ENCODE data around the gene FBXO30.

The FBXO30 gene

DNA sequence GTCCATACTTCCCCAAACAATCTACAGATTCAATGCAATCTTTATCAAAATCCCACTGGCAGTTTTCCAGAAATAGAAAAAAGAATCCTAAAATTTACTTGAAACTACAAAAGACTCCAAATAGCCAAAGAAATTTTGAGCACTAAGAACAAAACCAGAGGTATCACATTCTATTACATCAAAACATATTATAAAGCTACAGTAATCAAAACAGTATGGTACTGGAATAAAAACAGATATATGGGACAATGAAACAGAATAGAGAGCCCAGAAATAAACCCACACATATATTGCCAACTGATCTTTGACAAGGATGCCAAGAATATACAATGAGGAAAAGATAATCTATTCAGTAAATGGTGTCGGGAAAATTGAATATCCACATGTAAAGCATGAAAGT is 46.0 kb upstream of the FBXO30 start:
- Histone ChIP-seq H4K20me1 (ENCODE audit: insufficient read depth, low read length) (no peaks in the 10 kb centered on the region), H2AFZ (ENCODE audit: low read depth, low read length) (no peak overlapping the region), H3K36me3 (ENCODE audit: insufficient read depth, low read length) (no peaks in the 10 kb centered on the region), H3K79me2 (ENCODE audit: insufficient read depth, low read length) (no peaks in the 10 kb centered on the region), H3K4me3 (ENCODE audit: low read depth in 1 of 2, low read length in 2 of 2) (no peak overlapping the region), H3K9ac (ENCODE audit: low read depth, low read length) (no peak overlapping the region), H3K4me2 (ENCODE audit: insufficient read depth, low read length) (no peak overlapping the region), H3K27me3 (ENCODE audit: insufficient read depth, low read length, poor library complexity) (no peaks in the 10 kb centered on the region), H3K27ac (ENCODE audit: low read length) (no peak overlapping the region), H3K9me3 (ENCODE audit: insufficient read depth, low read length, severe bottlenecking) (no peaks in the 10 kb centered on the region), H3K4me1 (ENCODE audit: insufficient read depth, low read length) (peaks cover 11% of the 10 kb centered on the region)
- ATAC-seq (ENCODE audit: insufficient read depth, low read depth) (no peak), DNase-seq (no peak)
- no peak for TF ChIP-seq CTCF (IDR thresholded peaks at IDR 0.05; ENCODE audit: borderline replicate concordance, extremely low read depth, low read length, poor library complexity, severe bottlenecking)
- TF ChIP-seq EZH2 (IDR thresholded peaks at IDR 0.05; ENCODE audit: borderline replicate concordance, low read depth, low read length, severe bottlenecking): no peak

DNA sequence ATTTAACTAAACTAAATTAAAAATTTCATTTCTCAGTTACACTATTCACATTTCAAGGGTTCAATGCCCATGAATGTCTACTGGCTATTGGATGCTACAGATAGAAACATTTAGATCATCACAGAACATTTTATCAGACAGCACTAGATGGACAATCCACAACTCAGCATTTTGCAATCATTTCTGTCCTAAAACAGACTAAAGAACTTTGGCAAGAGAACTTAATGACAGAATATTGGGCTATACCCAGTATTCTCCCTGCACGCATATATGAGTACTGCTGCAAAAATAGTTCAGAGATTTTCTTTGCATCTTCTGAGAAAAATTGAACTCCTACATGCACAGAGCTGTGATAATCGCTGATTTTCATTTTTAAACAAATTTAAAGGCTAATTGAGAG is 36.1 kb upstream of the FBXO30 start:
- no peak overlapping the region for H3K9ac ChIP-seq (ENCODE audit: low read depth, low read length)
- H4K20me1 ChIP-seq (ENCODE audit: insufficient read depth, low read length): no peaks in the 10 kb centered on the region
- no peak overlapping the region for H2AFZ ChIP-seq (ENCODE audit: low read depth, low read length)
- H3K4me2 ChIP-seq (ENCODE audit: insufficient read depth, low read length): no peak overlapping the region
- no peak for DNase-seq
- H3K9me3 ChIP-seq (ENCODE audit: insufficient read depth, low read length, severe bottlenecking): no peaks in the 10 kb centered on the region
- no peaks in the 10 kb centered on the region for H3K36me3 ChIP-seq (ENCODE audit: insufficient read depth, low read length)
- H3K27me3 ChIP-seq (ENCODE audit: insufficient read depth, low read length, poor library complexity): no peaks in the 10 kb centered on the region
- no peak overlapping the region for H3K27ac ChIP-seq (ENCODE audit: low read length)
- no peaks in the 10 kb centered on the region for H3K79me2 ChIP-seq (ENCODE audit: insufficient read depth, low read length)
- ATAC-seq (ENCODE audit: insufficient read depth, low read depth): no peak
- TF ChIP-seq CTCF (IDR thresholded peaks at IDR 0.05; ENCODE audit: borderline replicate concordance, extremely low read depth, low read length, poor library complexity, severe bottlenecking): no peak
- TF ChIP-seq EZH2 (IDR thresholded peaks at IDR 0.05; ENCODE audit: borderline replicate concordance, low read depth, low read length, severe bottlenecking): no peak
- no peaks in the 10 kb centered on the region for H3K4me1 ChIP-seq (ENCODE audit: insufficient read depth, low read length)
- H3K4me3 ChIP-seq (ENCODE audit: low read depth in 1 of 2, low read length in 2 of 2): no peak overlapping the region

DNA sequence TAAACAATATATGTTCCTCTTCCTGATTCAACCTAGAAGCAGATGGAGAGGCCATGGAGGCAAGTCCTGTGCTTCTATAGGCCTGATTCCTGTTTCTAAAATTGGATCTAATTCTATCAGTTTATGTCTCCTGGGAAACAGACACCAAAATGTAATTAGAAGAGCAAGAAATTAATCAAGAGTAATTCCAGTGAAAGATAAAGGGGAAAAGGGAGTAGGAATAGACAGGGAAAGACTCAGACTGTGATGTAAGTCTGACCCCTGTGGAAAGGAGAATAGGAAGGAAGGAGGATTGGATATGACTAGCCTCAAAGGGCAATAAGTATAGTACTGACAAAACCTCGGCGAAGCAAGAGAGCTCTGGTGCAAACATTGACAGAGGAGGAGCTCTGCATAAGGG is 33.9 kb upstream of the FBXO30 start:
- Histone ChIP-seq H3K36me3 (ENCODE audit: insufficient read depth, low read length) (no peaks in the 10 kb centered on the region), H3K4me2 (ENCODE audit: insufficient read depth, low read length) (no peak overlapping the region), H2AFZ (ENCODE audit: low read depth, low read length) (no peak overlapping the region), H3K27me3 (ENCODE audit: insufficient read depth, low read length, poor library complexity) (no peaks in the 10 kb centered on the region), H3K9me3 (ENCODE audit: insufficient read depth, low read length, severe bottlenecking) (no peaks in the 10 kb centered on the region), H3K9ac (ENCODE audit: low read depth, low read length) (no peak overlapping the region), H3K4me3 (ENCODE audit: low read depth in 1 of 2, low read length in 2 of 2) (no peak overlapping the region), H3K79me2 (ENCODE audit: insufficient read depth, low read length) (no peaks in the 10 kb centered on the region), H3K4me1 (ENCODE audit: insufficient read depth, low read length) (no peaks in the 10 kb centered on the region), H4K20me1 (ENCODE audit: insufficient read depth, low read length) (no peaks in the 10 kb centered on the region), H3K27ac (ENCODE audit: low read length) (no peak overlapping the region)
- ATAC-seq (ENCODE audit: insufficient read depth, low read depth) (no peak), DNase-seq (no peak)
- TF ChIP-seq CTCF (IDR thresholded peaks at IDR 0.05; ENCODE audit: borderline replicate concordance, extremely low read depth, low read length, poor library complexity, severe bottlenecking): no peak
- no peak for TF ChIP-seq EZH2 (IDR thresholded peaks at IDR 0.05; ENCODE audit: borderline replicate concordance, low read depth, low read length, severe bottlenecking)

DNA sequence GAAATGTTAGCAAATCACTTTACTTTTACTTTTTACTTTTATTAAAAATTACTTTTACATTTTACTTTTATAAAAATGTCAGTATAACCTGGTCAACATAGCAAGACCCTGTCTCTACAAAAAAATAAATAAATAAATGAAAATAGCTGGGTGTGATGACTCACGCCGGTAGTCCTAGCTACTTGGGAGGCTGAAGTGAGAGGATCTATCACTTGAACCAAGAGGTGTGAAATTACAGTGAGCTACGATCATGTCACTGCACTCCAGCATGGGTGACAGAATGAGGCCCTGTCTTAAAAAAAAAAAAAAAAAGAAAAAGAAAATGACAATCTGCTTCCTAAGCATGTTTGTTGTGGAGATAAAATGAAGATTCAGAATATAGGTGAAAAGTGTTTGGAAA is 31.0 kb upstream of the FBXO30 start:
- H3K9me3 ChIP-seq (ENCODE audit: insufficient read depth, low read length, severe bottlenecking): no peaks in the 10 kb centered on the region
- TF ChIP-seq EZH2 (IDR thresholded peaks at IDR 0.05; ENCODE audit: borderline replicate concordance, low read depth, low read length, severe bottlenecking): no peak
- no peak for TF ChIP-seq CTCF (IDR thresholded peaks at IDR 0.05; ENCODE audit: borderline replicate concordance, extremely low read depth, low read length, poor library complexity, severe bottlenecking)
- no peaks in the 10 kb centered on the region for H3K36me3 ChIP-seq (ENCODE audit: insufficient read depth, low read length)
- H3K4me3 ChIP-seq (ENCODE audit: low read depth in 1 of 2, low read length in 2 of 2): no peak overlapping the region
- H3K27ac ChIP-seq (ENCODE audit: low read length): no peak overlapping the region
- no peak overlapping the region for H2AFZ ChIP-seq (ENCODE audit: low read depth, low read length)
- H3K4me2 ChIP-seq (ENCODE audit: insufficient read depth, low read length): no peak overlapping the region
- ATAC-seq (ENCODE audit: insufficient read depth, low read depth): no peak
- no peaks in the 10 kb centered on the region for H3K4me1 ChIP-seq (ENCODE audit: insufficient read depth, low read length)
- no peaks in the 10 kb centered on the region for H4K20me1 ChIP-seq (ENCODE audit: insufficient read depth, low read length)
- no peak for DNase-seq
- H3K79me2 ChIP-seq (ENCODE audit: insufficient read depth, low read length): no peaks in the 10 kb centered on the region
- H3K9ac ChIP-seq (ENCODE audit: low read depth, low read length): no peak overlapping the region
- H3K27me3 ChIP-seq (ENCODE audit: insufficient read depth, low read length, poor library complexity): no peaks in the 10 kb centered on the region
